ENCODE measurements around the gene STAB2.

The STAB2 gene

DNA sequence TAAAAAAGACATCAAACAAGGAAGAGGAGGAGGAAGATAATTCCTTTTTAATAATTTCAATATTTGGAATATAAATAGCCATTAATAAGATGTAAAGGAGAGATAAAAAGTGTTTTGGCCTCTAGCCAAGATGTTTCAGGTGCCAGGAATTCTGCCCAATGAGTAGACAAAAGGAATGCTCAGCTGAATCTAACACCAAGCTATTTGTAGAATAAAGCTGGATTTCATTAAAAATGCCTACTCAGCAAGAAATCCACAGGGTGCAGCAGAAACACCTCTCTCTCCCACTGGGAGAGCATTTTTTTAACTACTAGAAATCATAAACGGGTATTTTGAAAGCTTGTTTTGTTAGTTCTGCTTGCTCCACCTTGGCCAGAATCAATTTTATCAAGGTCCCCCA, 4.1 kb upstream of the STAB2 start:
- no peak for DNase-seq

DNA sequence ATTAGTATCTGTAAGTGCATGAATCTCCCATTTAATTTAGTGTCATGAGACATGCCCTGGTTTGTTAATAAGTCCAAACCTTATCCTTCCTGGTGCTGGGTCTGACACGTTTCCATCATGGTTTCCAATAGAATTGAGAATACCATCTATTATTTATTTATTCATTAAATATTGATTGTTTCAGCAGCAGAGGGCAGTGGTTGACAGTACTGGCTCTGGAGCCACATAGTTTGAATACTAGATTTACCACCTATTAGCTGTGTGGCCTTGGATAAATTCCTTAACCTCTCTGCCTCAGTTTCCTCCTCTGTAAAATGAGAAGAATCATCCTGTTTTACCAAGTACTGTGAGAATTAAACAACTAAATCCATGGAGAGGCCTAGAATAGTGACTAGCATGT, 941 bp upstream of the STAB2 start:
- DNase-seq: no peak

DNA sequence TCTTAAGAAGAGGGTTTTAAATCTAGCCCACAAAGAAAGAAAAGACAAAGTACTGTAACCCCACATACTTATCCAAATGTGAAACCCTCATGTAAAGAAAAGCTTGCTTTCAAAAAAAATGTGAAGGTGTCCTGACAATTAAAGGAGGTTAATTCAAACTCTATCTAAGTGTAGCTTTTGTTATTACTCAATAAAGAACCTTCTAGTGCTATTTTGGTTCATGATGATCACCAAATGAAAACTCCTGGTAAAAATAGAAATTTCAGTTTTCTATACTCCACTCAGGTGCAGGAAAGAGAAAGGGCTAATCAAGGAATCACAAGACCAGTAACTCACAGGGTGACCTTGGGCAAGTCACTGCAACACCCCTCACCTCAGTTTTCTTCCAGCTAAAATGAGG, 1.6 kb downstream of the STAB2 start:
- no peak for DNase-seq

DNA sequence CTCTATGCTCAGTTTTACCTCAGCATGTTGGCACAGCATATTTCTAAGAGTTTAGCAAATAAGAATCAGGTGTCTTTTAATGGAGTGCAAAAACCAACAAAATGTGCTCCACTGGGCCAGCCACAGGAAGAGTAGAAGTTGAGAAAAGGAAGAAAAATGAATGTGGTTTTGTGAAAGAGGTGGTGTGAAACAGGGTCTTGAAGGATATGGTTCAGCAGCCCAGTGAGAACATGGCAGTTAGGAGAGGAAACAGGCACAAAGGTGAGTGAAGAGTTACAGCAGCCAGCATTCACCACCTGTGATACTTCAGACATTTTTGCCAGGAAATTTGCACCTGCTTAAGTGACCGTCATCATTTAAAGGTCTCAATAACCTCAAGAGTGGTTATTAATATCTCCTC, 2.4 kb downstream of the STAB2 start:
- no peak for DNase-seq

DNA sequence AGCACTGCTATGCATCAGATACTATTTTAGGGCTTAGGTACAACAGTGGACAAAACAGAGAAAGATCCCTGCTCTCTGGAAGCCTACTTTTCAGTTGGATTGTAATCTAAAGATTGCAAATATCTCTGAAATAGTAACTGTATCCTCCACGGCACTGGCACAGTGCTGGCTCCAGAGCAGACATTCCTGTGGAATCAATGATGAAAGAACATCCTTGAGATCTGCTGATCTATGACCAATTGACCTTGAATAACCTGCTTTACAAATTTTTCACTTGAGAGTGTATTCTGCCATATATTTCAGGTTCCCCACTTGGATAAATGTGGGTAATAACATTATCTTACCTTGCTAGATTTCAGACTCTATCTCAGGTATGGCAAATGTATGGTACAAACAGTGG, 3.2 kb downstream of the STAB2 start:
- no peak for DNase-seq

DNA sequence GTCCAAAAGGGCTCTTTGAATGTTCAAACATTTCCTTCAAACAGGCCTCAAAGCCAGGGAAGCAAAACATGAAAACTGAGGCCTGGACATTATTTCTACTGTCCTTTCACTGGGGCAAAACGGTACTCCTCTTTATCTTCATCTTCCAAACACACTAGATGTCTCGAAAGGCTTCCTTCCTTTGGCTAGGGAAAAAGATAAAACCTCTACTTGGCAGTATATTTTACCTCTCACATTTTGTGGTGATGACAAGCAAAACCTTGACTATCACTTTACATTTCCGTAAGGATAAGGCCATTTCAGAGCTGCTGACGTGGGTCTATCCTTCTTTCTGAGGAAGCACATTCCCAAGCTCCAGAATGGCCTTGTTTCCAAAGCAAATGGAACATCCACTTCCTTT, 9.9 kb downstream of the STAB2 start:
- no peak for DNase-seq

DNA sequence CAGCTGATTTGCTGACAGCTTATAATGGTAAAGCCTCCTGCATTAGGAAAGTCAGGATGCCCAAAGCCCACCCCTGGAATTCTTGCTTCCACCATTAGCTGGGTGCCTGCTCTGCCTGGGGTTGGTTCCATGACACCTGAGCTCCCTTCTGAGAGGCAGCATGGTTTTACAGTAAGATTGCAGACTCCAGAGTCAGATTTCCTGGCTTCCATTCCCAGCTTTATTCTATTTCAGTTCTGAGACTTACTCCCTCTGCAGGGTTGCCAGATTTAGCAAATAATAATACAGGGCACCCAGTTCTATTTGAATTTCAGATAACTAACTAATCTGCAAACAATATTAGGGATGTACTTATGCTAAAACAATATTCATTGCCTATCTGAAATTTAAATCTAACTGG, 12.2 kb downstream of the STAB2 start:
- DNase-seq: no peak

DNA sequence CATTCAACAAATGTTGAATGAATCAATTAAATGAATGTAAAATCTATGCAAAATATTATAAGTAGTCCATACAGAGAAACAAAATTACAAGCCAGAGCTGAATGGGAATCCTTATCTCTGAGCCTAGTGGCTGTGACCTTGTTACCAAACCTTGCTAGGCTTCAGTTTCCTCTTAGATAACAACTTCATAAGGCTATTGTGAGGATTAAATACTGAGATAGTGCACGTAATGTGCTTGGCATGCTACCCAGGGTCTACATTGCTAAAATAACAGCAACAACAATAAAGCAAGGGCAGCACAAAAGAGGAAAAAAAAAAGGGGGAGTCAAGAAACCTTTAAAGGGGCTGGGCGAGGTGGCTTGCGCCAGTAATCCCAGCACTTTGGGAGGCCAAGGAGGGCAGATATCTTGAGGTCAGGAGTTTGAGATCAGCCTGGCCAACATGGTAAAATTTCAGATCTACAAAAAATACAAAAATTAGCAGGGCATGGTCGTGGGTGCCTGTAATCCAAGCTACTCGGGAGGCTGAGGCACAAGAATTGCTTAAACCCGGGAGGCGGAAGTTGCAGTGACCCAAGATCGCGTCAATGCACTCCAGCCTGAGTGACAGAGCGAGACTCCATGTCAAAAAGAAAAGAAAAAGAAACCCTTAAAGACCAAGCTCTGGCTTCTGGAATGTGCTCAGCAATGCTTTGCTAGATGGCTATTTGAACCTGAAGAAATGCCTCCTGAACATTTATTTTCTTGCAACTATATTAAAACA, 14.1 kb downstream of the STAB2 start:
- DNase-seq: no peak

DNA sequence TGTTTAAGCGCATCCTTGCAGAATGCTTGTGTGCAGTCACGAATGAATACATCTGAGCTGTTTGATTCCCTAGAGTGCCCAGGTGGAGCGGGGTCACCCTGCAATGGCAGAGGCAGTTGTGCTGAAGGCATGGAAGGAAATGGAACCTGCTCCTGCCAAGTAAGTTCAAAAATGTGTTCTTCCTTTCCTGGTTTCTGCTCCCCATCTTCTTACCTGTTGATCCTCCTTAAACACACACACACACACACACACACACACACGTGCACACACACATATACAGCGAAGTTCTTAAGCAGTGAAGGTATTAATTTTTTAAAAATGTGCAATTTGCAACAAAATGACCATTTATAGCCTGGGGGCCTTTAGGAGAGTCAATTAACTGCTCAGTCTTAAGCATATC, 33.3 kb downstream of the STAB2 start:
- DNase-seq: no peak

DNA sequence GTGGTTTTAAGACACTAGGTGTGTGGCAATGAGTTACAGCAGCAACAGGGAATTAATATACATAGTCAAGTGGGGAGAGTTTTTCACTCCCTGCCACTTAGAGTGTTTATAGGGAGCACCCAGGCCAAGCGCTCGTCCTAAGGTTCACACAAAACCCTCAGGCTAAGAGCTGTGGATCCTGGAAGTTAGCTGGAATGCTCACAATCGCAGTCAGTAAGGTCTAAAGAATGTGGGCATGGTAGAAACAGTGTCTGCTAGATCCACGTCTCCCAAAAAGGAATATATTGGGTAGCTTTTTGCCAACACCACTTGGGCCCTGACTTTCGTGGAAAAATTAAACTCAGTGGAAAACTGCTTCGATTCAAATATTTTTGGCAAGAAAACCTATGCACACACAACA, 36.6 kb downstream of the STAB2 start:
- DNase-seq: no peak

DNA sequence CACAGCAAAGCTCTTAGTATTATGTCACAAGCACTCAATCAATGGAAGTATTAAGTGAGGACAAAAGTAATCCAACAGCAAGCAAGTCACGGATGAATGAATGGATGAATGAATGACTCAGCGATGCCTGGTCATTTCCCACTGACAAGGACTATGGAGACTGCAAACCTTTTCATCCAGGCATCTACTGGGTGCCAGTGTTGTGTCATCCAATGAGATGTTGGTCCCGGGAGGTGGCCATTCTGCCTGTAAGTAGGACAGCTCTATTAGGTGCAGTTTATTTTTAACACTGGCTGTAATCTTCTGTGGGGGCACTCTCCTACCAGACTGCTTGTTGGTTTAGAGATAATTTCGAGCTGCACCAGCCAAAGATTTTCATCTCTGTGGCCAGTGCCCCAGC, 39.4 kb downstream of the STAB2 start:
- DNase-seq: peak; percentile 77 to 81

DNA sequence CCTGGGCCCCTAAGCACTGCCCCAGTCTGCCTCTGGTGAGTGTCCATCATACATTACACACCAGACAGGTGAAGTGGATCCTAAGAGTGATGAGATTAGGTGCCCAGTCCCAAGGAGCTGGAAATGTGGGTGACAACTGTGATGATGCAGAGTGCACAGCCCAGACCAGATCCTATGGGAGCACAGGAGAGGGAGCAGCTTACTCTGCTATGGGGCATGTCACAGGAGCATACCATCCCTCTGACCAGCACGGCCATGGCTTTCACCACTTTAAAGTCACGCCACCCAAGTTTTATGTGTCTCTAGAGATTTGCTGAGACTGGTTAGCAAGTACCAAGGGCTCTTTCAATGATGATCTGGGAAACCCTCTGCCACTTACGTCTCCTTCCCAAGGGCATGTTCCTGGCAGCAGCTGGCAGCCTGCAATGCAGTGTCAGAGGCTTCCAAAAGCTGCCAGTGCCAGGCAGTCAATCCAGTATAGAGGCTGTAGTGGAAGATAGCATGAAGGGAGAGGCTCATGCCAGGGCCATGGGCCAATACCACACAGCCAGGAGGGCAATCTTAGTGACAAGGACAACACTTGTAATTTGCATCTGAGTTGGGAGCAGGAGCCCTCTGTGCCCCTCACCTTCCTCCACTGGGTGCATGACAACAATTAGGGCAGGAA, 40.2 kb downstream of the STAB2 start:
- no peak for DNase-seq

DNA sequence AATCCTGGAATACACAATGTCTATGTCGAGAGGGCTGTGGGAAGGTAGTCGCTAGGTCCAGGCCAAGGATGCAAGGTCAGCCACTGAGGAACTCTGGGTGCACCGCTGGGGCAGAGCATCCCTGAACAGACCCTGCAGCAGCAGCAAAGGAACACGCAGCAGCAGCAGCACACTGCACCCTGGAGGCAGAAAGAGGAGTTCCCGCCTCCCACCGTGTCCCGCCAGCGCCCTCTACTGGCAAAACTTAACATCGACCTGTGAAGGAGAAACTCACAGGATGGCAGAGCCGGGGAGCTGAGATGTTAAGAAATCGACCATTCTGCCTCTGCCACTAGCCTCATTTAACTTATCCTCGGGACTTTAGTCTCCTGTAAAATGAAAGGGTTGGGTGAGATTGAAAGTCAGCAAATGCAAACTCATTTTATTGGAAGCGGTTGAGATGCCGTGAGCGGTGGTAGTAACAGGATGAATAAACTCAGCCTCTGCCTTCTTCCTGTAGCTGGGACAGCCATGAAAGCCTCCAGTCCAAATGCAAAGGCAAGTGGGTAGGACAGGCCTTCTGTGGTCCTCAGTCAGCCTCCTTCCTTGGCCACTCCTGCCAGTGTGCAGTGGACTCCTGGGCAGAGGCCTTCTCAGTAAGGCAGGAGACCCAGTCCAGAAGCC, 45.6 kb downstream of the STAB2 start:
- peak; percentile 61 to 62 for DNase-seq

DNA sequence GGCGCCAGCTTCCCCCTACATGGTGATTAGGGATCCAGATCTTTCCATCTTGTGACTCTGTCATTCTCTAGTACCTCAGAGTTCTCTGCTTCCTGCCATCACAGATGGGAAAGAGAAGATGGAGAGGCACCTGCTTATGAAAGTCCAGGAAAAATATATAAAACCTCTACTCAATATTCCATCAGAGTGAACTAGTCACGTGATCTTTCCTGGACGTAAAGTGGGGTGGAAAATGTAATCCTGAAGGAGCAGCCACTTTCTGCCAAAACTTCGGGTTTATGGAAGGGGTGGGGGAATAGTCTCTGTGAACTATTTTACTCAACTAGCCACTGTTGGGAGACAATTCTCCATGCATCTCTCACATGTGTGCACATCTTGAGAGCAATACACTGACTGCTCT, 47.7 kb downstream of the STAB2 start:
- no peak for DNase-seq

DNA sequence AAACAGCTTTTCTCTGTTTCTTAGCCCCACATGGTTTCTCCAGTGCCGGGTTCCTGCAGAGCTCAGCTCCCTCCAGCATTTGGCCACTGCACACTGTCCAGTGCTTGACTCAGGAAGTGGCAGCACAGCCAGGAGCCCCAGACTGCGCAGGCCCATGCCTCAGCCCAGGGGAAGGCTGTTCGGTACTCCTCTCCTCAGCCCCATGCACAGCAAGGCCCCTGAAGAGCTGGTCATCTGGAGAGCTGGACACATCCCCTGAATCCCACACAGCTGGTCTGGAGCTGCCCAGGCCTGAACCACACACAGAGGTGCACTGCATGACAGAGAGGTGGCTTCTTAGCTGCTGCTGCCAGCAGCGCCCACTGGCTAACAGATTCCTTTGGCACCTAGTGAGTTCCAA, 48.3 kb downstream of the STAB2 start:
- DNase-seq: no peak

DNA sequence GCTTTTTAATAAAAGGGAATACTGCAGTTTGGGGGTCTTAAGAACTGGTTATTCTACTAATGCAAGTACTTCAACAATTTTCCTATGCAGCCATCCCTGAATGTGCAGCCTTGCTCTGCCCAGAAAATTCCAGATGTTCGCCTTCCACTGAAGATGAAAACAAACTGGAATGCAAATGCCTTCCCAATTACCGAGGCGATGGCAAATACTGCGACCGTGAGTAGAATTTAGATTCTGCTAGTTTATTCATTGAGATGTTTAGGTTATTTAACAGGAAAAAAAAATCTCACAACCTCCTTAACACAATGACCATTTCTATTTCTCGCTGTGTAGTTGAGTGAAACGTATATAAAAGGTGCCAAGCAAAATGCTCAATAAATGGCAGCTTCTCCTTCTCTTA, 49.9 kb downstream of the STAB2 start:
- DNase-seq: no peak

DNA sequence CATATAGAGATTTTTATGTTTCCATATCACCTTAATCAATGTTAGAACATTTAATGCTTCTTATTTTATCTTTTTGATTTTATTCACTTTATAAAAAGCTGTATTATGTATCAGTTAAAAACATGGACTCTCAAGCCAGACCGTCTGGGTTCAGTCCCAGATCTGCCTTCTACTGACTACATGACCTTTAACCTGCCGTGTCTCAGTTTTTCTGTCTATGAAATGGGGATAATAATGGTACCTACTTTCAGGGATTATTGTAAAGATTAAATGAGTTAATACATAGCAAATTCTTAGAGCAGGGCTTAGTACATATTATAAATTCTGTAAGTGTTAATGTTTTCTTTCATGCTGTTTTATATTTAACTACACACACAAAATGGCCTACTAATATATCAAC, 50.4 kb downstream of the STAB2 start:
- no peak for DNase-seq

DNA sequence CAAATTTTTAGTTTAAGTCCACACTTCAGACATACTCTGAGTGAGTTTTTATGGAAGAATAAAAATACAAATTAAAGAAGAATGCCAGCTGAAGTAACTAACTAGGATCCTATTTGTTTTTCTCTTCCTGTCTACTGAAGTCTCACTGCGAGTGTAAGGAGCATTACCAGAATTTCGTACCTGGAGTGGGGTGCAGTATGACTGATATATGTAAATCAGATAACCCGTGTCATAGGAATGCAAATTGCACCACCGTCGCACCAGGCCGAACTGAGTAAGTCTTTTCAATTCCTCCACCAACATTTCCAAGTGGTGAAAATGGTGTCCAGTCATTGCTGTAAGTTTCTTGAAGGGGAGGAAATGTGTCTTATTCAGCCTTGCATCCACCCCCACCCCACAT, 52.9 kb downstream of the STAB2 start:
- DNase-seq: no peak

DNA sequence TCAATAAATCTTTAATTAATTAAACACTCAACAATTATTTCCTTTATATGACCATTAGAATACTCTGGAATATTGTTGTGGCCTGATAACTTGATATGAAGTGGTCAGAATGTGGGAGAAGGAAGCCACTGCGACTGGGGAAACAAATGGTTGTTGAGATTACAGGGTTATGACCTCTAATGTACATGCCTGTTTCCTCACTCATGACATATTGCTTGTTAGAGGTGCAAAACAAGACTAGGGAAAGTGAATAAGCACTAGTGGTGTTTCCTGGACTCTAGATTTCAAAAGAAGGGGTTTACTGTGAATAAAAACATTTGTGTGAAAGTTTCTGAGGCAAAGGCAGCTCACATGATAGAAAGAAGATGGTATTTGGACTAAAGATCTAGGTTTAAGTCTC, 53.3 kb downstream of the STAB2 start:
- no peak for DNase-seq

DNA sequence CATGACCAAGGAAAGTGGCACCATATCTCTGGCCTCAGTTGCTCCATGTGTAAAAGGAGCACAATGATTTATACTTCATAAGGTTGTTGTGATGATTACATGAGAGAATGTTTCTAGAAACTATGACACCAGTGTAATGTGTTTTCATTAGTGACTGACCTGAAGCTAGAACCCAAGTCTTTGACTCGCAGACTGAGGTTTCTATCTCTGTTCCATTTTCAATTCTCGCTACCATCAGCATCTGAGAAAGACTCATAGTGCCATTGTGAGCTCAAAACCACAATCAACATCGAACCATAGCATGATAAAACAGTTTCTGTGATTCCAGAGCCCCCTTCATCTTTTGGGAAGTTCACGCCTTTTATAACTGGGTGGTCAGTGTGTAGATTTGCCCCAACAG, 53.8 kb downstream of the STAB2 start:
- no peak for DNase-seq

DNA sequence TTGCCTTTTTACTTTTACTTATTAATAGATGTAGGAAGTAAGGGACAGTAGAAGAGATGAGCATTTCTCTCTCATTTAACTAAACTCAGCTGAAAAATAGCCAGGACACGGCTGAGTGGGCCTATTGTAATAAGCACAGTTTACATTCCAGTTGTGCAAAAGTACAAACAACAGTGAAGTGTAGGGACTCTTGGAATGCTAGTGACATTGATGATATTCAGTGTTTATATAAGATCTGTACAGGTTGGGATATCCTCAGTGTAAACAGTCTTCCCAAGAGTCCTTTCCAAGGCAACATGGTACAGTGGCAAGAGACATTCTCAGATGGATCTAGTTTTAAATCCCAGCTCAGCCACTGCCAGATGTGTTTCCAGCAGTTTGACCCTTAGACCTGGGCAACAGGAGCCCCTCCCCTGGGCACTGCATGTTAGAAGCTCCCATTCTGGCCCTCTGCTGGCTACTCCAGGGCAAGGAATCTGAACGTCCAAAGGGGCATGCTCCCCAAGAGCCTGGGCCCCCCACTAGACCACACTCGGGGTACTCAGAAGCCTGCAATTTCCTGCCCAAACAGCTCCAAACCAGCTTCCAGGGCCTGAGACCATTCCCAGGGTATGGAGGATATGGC, 55.3 kb downstream of the STAB2 start:
- no peak for DNase-seq

DNA sequence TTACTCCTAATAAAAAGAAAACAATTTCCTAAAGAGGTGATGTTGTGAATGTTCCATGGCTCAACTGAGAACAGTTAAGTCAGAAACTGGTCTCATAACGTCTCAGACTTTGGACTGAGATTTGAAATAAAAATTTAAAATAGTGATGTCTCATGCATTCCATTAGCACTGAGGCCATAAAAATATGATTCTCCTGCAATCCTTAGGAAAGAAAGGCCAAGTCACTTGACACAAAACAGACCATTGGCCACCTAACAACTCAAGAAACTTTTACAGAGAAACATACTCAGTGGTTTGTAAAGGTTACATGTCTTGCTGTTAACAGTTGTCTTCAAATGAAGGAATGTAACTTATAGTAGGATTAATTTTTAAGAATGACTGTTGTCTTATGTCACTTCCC, 58.1 kb downstream of the STAB2 start:
- DNase-seq: no peak

DNA sequence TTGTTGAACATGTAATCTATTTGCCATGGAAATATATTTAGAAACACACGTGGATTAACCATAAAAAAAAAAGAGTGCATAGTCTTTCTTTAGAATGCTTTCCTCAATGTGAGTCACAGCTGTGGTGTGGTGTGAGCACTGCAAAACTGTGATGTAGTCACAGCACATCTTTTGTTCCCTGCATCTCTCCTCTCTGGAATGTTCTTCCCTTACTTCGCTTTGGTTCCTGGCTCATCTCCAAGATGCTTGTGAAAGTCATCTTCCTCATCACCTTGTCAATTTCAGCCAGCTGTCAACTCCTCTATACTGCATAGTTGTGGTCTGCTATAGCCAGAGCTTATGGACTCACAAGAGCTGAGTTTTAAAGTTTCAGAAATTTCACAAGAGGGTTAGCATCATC, 60.2 kb downstream of the STAB2 start:
- DNase-seq: no peak

DNA sequence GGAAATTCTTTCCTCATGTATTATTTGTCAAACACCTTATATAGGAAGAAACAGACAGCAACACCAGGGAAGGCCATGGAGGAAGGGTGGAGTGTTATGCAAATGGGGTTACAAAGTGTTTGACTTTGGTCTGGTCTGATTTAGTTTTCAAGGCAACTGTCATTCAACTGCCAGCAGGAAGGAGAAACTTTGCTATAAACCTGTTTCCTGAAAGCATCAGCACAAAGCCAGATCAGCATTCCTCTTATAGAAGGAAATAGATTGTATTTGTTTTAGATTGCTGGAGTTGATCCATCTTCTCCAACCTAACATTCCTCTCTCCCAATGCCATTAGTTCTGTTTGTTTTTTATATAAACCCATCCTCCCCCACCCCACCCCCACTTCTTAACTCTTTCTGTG, 65.7 kb downstream of the STAB2 start:
- no peak for DNase-seq
